HG02763 (cell line): ENCODE measurements around the gene UBE3A.
"Not testable (repeated sequence)": the region's sequence is repeated elsewhere in the genome, so short reads cannot be mapped to it uniquely, and the experiment has no call there.

Experiments used
- ATAC-seq: cut with Tn5 transposase; IDR thresholded peaks from one replicate; pipeline ENCODE4 v1.9.1; 2021; ENCODE audit warnings: mild to moderate bottlenecking, moderate library complexity; ENCODE audit not compliant: unreplicated experiment

Gene UBE3A

GRCh38 chr15:25439369-25439836, 579 bp upstream of the UBE3A start:
- peak; percentile 6 for ATAC-seq

GRCh38 chr15:25437777-25438600, 835 bp downstream of the UBE3A start:
- peak; percentile 41 for ATAC-seq

- ATAC-seq = no peak
These were observed 2.1 kb downstream of the UBE3A start for GRCh38 chr15:25436707-25437106.

- no peak for ATAC-seq
These were observed 3.2 kb downstream of the UBE3A start for GRCh38 chr15:25435474-25436243.

- no peak for ATAC-seq
These were observed 5.5 kb downstream of the UBE3A start for GRCh38 chr15:25433118-25433865.

GRCh38 chr15:25431836-25432561, 6.8 kb downstream of the UBE3A start:
- ATAC-seq = no peak

GRCh38 chr15:25427861-25428260, 11.0 kb downstream of the UBE3A start:
- no peak for ATAC-seq

- ATAC-seq = no peak
These were observed 11.8 kb downstream of the UBE3A start for GRCh38 chr15:25426896-25427610.

GRCh38 chr15:25424073-25424472, 14.8 kb downstream of the UBE3A start:
- ATAC-seq = no peak

GRCh38 chr15:25422021-25422420, 16.8 kb downstream of the UBE3A start:
- no peak for ATAC-seq

- no peak for ATAC-seq
These were observed 20.6 kb downstream of the UBE3A start for GRCh38 chr15:25418202-25418601.

GRCh38 chr15:25417604-25418003, 21.2 kb downstream of the UBE3A start:
- ATAC-seq = no peak

- no peak for ATAC-seq
These were observed 22.1 kb downstream of the UBE3A start for GRCh38 chr15:25416693-25417092.

GRCh38 chr15:25415707-25416106, 23.1 kb downstream of the UBE3A start:
- no peak for ATAC-seq

GRCh38 chr15:25415217-25415616, 23.6 kb downstream of the UBE3A start:
- no peak for ATAC-seq

- ATAC-seq = no peak
These were observed 28.2 kb downstream of the UBE3A start for GRCh38 chr15:25410649-25411048.

GRCh38 chr15:25409731-25410130, 29.1 kb downstream of the UBE3A start:
- ATAC-seq = not testable (repeated sequence)

GRCh38 chr15:25408929-25409328, 29.9 kb downstream of the UBE3A start:
- no peak for ATAC-seq

GRCh38 chr15:25408428-25408827, 30.4 kb downstream of the UBE3A start:
- ATAC-seq = no peak

- ATAC-seq = no peak
These were observed 30.9 kb downstream of the UBE3A start for GRCh38 chr15:25407950-25408349.
